PFSK-1 (cell line): ENCODE measurements around the gene PTPN14.
A peak's percentile ranks its signal among the peaks of the same experiment; 100 is the strongest.

ENCODE experiments used
- FOXP2 ChIP-seq: optimal IDR thresholded peaks from 2 replicates; pipeline ENCODE3; 2011; ENCODE audit warnings: borderline replicate concordance, control low read depth, inconsistent platforms; ENCODE audit not compliant: insufficient read depth; ENCODE audit errors: extremely low read length, extremely low read depth
- POLR2AphosphoS5 ChIP-seq: IDR thresholded peaks from 2 replicates; pipeline ENCODE4 v1.6.1; 2012; ENCODE audit warnings: low read depth, mild to moderate bottlenecking, control low read depth, low read length, moderate library complexity
- SIN3A ChIP-seq: IDR thresholded peaks from 2 replicates; pipeline ENCODE4 v1.6.1; 2012; ENCODE audit warnings: mild to moderate bottlenecking, low read length, moderate library complexity, borderline replicate concordance; ENCODE audit not compliant: insufficient read depth
- TAF1 ChIP-seq: IDR thresholded peaks from 2 replicates; pipeline ENCODE4 v1.6.1; 2012; ENCODE audit warnings: low read length, control low read depth, borderline replicate concordance; ENCODE audit not compliant: insufficient read depth
- TF ChIP-seq, protein P1 (sequence below), 2 experiments: IDR thresholded peaks; 2 replicates each; pipeline versions ENCODE4 v1.6.1 to v1.8.0; 2011 to 2012; ENCODE audit warnings: low read depth in 2 of 2, low read length in 2 of 2, control low read depth in 1 of 2, inconsistent platforms in 1 of 2, mild to moderate bottlenecking in 1 of 2, moderate library complexity in 1 of 2; ENCODE audit not compliant: insufficient read depth in 1 of 2

PTPN14 gene

DNA sequence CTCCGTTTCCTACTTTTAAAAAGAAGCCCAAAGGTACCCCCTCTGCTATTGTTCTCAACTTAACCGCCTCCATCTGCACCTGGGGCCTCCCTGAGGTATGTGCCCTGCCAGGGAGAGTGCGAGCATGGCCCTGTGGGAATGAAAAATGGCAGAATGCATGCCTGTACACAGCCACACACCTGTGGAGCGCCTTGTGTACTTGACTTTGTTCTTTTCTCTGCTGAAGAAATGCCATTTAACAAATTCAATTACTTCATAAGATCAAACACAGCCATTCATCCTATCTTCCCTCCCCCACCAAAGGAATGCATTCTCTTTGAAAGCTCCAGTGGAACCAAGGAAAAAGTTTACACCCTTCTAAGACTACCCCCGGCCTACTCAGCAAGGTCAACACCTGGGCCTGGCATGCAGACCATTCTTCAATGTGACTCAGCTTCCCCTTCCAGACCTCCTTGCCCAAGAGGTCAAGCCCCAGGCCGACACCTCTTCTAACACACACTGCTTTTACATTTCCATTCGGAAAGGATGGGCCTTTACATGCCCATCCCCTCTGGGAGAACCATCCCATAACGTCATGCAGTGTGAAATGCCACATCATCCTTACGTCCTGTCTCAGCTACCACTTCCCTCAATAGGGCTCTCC, 146.7 kb downstream of the PTPN14 start:
- TF ChIP-seq, protein P1, sequence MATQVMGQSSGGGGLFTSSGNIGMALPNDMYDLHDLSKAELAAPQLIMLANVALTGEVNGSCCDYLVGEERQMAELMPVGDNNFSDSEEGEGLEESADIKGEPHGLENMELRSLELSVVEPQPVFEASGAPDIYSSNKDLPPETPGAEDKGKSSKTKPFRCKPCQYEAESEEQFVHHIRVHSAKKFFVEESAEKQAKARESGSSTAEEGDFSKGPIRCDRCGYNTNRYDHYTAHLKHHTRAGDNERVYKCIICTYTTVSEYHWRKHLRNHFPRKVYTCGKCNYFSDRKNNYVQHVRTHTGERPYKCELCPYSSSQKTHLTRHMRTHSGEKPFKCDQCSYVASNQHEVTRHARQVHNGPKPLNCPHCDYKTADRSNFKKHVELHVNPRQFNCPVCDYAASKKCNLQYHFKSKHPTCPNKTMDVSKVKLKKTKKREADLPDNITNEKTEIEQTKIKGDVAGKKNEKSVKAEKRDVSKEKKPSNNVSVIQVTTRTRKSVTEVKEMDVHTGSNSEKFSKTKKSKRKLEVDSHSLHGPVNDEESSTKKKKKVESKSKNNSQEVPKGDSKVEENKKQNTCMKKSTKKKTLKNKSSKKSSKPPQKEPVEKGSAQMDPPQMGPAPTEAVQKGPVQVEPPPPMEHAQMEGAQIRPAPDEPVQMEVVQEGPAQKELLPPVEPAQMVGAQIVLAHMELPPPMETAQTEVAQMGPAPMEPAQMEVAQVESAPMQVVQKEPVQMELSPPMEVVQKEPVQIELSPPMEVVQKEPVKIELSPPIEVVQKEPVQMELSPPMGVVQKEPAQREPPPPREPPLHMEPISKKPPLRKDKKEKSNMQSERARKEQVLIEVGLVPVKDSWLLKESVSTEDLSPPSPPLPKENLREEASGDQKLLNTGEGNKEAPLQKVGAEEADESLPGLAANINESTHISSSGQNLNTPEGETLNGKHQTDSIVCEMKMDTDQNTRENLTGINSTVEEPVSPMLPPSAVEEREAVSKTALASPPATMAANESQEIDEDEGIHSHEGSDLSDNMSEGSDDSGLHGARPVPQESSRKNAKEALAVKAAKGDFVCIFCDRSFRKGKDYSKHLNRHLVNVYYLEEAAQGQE (IDR thresholded peaks at IDR 0.05; ENCODE audit: insufficient read depth in 1 of 2, low read depth in 2 of 2, low read length in 2 of 2), result no peak
- TF ChIP-seq TAF1 (no peak), FOXP2 (no peak), POLR2AphosphoS5 (no peak), SIN3A (no peak)

- TF ChIP-seq FOXP2, result no peak
- TF ChIP-seq POLR2AphosphoS5, result no peak
- TF ChIP-seq SIN3A, result no peak
- no peak for TF ChIP-seq TAF1
- TF ChIP-seq, protein P1 (IDR thresholded peaks at IDR 0.05; ENCODE audit: insufficient read depth in 1 of 2, low read depth in 2 of 2, low read length in 2 of 2), result no peak
Observed at GRCh38 chr1:214404154-214404553, 147.2 kb downstream of the PTPN14 start.

DNA sequence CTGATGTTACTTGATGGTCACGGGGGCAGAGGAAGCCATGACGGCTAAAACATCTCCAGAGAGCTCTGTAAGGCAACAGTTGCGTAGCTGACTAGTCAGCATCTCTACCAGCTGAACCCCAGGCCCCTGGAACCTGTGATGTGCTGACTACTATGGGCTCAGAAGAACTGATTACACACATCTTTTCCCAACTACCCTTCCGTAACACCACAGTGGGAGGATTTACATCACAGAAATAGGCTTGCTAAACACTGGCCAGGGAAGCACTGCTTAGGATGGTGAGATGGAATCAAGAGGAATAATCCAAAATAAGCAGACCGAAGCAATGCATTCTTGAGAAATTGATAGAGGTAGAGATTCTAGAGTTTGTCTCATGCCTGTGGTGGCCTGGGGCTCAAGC, 148.0 kb downstream of the PTPN14 start:
- no peak for TF ChIP-seq TAF1

DNA sequence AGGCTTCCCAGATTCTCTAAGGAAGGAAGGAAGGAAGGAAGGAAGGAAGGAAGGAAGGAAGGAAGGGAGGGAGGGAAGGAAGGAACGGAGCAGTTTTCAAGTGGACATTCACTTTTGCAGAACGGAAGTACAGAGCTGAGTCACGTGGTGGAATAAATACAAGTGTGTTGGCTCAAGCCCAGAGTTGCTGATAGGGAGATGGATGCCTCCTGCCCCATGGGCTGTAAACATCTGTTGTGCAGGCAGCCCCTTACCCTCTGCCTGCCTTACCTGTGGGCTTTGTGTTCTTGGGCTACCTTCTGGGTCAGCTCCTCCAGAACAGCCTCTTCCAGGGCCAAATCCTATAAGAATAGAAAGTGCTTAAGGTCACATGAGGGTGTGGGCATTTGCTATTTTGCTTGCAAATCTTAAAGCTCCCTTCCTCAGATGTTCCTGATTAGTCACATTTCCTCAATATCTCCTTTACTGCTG, 148.8 kb downstream of the PTPN14 start:
- no peak for TF ChIP-seq TAF1
- peak; percentile 69 for TF ChIP-seq FOXP2

DNA sequence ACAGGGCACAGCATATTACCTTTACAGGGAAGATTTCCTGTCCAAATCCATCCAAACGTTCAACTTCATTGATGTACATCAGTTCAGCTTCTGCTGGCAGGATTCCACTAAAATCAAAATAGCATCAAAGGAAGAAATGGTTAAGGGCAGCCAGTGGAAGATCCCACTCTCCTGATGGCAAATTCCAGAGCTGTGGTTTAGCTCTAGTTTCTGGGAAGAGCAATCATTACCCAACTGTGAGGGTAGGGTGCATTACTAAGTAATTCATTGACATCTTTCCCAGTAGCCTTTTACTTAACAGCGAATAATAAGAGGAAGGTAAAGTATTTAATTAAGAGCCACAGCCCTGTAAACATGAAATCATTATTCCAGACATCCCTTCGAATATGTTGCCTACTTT, 149.7 kb downstream of the PTPN14 start:
- TF ChIP-seq SIN3A (no peak), FOXP2 (no peak), TAF1 (no peak), POLR2AphosphoS5 (no peak)
- TF ChIP-seq, protein P1 (IDR thresholded peaks at IDR 0.05; ENCODE audit: insufficient read depth in 1 of 2, low read depth in 2 of 2, low read length in 2 of 2), result no peak

DNA sequence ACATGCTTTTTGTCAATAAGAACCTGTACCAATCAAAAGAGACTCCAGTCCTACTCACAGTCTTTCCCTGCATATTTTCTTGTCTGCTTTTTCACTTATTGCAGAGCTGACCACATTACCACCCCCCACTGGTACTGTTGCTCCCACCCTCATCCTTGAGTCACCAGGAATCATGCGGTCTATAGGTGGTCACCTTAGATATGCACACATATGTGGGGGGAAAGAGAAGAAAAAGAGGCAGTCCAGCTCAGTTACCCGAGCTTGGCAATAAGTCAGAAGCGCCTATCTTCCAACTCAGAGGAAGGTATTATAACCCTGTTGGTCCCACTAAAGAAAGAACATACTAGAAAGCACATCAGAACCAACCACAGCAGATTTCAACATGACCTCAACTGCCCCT, 151.3 kb downstream of the PTPN14 start:
- TF ChIP-seq TAF1 (no peak), FOXP2 (no peak), POLR2AphosphoS5 (no peak), SIN3A (no peak)
- TF ChIP-seq, protein P1 (IDR thresholded peaks at IDR 0.05; ENCODE audit: insufficient read depth in 1 of 2, low read depth in 2 of 2, low read length in 2 of 2), result no peak
